IPS-11a (cell line): ENCODE data around the gene GOLIM4.

Experiments used
- H3K4me3 ChIP-seq: one replicate; pipeline ENCODE4 v1.5.1; 2013; ENCODE audit warnings: low read depth, low read length, control low read depth

Gene GOLIM4

GRCh38 chr3:168097381-168097780 is 1.7 kb upstream of the GOLIM4 start:
- H3K4me3 ChIP-seq, result no peak overlapping the region

GRCh38 chr3:168096210-168096652 is 507 bp upstream of the GOLIM4 start:
- peak overlapping the region; percentile 64 for H3K4me3 ChIP-seq

DNA sequence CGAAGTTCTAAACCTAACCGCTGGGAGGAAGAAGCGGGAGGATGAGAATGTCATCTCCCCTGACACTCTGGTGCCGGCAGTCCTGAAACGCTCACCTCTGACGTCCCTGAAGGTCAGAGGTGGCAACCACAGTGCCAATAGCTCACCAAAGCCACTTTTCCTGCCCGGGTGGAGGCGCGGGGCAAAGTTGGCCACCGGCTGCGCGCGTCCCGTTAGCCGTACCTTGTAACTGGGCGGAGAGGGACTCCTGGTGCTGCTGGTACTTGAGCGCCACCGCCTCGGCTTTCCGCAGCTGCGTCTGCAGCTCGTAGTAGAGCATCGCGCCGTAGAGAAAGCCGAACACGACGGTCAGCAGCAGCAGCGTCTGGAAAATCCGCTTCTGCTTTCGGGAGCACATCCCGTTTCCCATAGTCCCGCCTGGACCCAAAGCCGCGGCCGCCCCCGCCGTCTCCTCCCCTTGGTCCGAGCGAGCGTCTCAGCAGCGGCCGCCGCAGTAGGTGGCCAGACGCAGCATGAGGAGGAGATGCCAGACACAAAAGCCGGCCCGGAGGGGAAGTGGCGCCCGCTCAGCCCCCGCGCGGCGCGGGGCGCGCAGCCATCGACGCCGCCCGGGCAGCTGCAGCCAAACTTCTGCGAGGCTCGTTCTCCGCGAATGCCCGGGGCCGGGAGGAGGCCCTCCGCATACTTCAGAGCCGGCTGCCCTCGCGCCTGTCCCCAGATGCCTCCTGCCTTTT is 680 bp downstream of the GOLIM4 start:
- peak overlapping the region; percentile 85 for H3K4me3 ChIP-seq

DNA sequence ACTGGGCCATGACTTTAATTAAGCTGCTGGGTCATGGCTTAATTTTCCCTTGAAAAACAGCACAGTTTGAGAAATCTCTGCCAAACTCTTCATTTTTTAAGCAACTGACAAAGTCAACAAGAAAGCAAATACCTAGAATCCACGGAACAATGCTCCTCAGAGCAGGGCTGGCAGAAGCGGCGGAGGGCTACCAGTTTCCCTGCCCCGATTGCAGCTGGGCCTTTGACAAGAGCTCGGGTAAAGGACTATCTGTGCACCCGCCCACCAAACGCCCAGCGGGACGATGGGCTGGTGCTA is 1.2 kb downstream of the GOLIM4 start:
- peak overlapping the region; percentile 85 for H3K4me3 ChIP-seq

GRCh38 chr3:168093790-168094189 is 1.9 kb downstream of the GOLIM4 start:
- no peak overlapping the region for H3K4me3 ChIP-seq

GRCh38 chr3:168093229-168093628 is 2.5 kb downstream of the GOLIM4 start:
- no peak overlapping the region for H3K4me3 ChIP-seq

DNA sequence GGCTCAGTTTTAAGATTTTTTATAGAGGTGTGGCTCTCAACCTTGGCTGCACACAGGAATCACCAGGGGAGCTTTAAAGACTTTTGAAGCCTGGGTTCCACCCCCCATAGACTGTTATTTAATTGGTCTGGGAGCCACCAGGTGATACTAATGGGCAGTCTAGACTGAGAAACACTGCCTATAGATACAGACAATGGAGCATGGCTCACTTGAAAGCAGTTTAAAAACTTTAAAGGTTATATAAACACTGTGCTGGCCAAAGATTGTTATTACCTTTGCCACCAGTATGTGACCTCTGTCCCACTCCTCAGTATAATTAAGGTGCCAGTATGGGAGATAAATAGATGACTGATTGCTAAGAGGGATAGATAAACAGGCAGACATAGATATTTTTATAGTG is 3.8 kb downstream of the GOLIM4 start:
- no peak overlapping the region for H3K4me3 ChIP-seq

GRCh38 chr3:168091302-168091858 is 4.3 kb downstream of the GOLIM4 start:
- H3K4me3 ChIP-seq, result no peak overlapping the region

DNA sequence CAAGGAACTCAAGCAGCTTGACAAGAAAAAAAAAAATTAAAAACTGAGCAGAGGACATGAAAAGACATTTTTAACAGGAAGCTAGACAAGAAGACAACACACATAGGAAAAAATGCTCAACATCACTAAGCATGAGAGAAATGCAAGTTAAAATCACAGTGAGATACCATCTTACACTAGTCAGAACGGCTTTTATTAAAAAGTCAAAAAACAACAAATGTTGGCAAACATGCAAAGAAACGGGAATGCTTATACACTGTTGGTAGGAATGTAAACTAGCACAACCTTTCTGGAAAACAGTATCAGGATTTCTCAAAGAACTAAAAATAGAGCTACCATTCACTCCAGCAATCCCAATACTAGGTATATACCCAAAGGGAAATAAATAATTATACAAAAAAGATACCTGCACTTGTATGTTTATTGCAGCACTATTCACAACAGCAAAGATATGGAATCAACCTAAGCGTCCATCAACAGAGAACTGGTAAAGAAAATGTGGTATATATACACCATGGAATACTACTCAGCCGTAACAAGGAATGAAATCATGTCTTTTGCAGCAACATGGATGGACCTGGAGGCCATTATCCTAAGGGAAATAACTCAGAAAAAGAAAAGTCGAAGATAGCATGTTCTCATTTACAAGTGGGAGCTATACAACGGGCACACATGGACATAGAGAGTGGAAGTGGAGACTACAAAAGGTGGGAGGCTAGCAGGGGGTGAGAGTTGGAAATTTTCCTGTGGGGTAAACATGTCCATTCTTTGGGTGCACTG is 5.2 kb downstream of the GOLIM4 start:
- no peak overlapping the region for H3K4me3 ChIP-seq

DNA sequence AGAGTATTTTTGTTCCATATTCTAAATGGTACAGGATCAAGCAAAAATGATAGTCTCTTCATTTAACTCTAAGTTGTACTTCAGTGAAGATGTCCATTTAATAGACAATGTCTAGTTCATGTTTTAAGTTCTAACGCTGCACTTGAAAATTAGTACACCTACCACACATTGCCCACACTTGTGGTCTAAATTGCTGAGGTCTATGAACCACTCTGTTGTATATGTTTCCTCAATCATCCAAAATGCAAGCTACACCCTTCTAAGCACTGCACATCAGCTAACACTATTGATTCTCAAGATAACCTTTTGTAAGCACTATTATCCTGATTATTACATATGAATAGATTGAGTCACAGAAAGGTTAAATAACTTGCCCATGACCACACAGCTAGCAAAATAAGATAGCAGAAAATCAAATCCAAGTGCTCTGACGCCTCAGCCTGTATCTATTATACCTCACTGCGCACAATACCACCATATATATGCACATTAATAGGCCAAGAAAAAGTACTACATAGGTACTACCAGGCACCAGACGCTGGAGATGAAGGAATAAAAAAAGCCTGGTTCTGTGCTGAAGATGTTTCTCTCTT is 6.4 kb downstream of the GOLIM4 start:
- H3K4me3 ChIP-seq, result no peak overlapping the region

DNA sequence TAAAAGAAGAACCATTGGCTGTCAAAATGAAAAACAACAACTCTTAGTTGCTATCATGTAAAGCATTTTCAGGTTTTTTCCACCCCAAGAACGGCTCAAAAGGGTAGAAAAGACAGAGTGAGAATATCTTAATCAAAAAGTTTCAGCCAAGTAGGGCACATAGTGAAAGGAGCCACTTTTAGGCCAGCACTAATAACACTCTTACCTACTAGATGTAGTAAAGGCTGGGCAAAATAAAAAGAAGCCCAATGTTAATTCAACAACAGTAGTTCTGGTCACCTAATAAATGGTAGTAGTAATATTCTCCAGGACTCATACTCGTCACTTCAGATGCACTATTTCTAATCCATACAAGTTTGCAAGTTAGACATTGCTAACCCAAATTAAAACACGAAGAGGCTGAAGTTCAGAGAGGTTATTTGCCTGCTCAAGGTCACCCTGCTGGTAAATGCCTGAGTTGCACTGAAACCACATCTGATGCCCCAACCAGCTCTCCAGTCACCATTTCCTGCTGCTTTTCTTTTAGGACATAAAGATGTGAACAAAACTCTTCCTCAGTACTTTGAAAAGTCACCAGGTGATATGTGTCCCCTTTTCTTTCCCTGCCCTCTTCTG is 7.5 kb downstream of the GOLIM4 start:
- no peak overlapping the region for H3K4me3 ChIP-seq

DNA sequence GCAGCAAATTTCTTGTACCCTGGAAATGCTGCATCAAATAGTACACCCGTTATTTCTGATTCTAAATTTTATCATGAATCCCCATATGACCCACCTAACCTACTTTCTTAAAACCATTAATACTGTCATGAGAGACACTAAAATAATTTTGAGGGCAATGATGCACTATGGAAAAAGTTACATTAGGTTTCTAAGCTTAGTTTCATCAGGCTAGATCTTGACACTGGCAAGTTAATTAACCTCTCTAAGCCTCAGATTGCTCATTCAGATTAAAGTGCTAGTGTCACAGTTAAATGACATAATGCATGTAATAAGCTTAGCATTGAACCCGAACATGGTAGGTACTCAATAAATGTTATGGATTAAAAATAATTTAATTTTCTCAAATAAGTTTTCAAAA is 8.2 kb downstream of the GOLIM4 start:
- no peak overlapping the region for H3K4me3 ChIP-seq

DNA sequence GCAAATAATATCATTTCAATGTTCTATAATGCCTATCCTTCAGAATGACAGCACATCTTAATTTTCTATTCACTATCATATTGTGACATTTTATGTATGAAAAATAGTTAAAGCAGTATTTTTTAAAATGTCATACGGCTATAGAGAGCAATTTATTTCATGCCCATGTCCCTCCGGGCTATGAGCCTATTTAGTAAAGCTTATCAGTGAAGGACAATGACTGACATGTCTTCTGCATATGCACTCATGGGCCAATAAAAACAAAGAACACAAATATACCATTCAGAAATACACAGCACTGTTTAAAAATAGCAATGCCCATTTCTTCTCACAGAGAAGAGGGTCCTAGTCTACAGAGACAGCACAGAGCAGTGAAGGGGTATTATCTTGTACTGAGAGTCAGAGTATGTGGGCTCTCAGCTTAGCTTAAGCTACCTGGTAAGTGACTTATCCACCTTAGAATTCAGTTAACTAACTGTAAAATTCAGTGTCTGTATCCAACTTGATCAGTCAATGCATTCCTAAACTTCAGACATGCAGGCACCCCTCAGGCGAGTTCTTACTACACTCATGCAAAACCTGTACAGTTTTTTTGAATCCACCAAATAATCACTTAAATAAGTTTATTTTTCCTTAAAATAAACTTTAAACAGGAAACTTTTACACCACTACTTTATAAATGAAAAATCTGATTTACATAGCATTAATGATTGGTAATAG is 9.0 kb downstream of the GOLIM4 start:
- no peak overlapping the region for H3K4me3 ChIP-seq

DNA sequence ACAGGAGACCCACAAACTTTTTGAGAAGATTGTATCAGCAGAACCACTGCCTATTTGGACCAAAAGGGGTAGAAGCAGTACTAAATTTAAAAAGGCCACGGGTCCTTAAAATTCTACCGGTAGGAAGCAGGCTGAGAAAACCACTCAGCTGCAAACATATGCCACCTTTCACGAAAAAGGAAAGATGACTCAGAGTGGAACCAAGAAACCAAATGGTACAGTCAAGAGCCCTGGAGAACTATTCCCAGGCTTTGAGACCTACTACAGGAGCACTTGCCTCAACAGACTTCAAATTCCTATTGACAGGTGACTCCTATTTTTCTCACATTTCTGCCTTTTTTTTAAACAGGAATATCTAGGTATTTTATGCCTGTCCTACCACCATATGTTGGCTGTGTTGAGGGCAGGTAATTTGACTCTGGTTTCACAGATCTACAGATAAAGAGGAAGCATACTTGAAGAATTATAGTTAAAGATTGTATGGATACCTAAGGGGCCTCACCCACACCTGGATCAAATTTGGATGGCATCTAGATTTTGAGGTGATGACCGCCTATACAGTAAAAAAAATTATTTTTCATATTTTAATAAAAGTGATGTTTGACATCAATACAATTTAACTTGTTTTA is 10.1 kb downstream of the GOLIM4 start:
- no peak overlapping the region for H3K4me3 ChIP-seq

DNA sequence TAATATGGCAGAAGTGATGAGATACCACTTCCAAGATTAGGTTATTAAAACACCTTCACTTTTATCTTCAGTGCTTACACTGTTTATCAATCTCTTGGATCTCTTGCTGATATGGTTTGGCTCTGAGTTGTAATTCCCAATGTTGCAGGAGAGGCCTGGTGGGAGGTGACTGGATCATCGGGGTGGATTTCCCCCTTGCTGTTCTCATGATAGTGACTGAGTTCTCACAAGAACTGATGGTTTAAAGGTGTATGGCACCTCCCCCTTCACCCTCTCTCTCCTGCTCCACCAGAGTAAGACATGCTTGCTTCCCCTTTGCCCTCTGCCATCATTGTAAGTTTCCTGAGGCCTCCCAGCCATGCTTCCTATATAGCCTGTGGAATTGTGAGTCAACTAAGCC is 11.8 kb downstream of the GOLIM4 start:
- no peak overlapping the region for H3K4me3 ChIP-seq

DNA sequence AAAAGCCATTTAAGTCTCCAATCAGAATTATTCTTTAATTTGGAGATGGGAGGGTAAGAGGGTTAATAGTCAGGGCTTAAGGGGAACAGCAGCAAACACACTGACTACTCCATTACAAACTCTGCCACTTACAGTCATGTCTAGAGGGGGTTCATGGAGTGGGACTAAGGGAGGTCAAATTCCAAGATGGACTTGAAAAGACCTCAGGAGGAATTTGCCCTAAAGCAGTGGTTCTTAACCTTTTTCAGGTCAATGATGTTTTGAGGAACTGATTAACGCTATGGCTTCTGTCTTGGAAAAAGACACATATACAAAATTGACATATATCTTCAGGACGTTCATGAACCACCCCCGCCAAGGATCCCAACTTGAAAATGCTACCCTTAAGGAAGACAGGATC is 13.9 kb downstream of the GOLIM4 start:
- no peak overlapping the region for H3K4me3 ChIP-seq

GRCh38 chr3:168081171-168081771 is 14.5 kb downstream of the GOLIM4 start:
- H3K4me3 ChIP-seq, result no peak overlapping the region

DNA sequence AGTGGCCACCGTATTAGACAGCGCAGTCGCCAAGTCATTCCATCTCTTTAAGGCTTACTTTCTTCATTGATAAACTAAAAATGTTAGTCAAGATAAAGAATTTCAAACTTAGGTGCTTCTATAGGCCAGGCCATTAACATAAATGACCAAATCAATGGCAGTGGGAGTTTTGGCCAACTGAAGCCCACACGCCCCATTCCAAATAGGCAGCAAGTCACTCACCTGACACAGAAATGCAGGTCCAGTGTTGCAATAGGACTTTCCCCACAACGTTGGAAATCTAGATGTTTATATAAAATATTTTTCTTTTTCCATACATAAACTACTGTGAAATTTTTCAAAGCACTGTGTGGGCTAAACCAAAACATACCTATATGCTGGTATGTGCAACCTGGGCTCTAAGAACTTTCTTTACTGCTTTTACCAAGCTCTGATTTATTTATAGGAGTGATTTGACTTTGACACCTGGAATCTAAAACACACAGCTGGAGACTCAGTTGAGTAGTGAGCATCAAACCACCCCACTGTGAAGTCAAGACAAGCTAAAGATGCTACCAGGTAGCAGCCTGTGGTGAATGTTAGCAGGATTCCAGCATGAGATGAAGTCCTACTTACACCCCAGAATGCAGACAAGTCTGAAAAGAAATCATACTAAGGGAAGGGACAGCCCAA is 15.1 kb downstream of the GOLIM4 start:
- no peak overlapping the region for H3K4me3 ChIP-seq

DNA sequence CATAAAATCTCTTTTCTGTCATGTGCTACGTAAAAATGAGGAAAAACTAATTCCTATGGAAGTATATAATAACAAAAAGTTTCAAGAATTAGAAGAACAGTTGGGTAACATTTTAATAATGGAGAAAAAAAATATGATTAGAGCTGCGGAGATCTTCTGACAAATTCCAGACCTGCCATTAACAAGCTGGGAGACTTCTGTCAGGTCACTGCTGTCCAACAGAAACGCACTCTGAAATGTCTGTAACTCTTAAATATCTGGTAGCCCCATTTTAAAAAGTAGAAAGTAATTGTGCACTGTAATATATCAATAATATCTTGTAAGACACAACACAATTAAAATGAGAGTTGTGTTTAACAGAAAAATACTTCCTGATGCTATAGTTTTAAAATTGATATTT is 15.7 kb downstream of the GOLIM4 start:
- no peak overlapping the region for H3K4me3 ChIP-seq
